Fibroblast of skin of back (primary cell): ENCODE measurements around the gene HMHB1. TPM values are rescaled to one million over a fixed set of nuclear protein-coding genes. Genes with fewer than 3 reads are reported as not detected.

Experiments used
- DNase-seq: peaks from one replicate; pipeline ENCODE4 v3.0.0-alpha.2; 2013
- polyA plus RNA-seq, 2 experiments: library from polyadenylated mRNA; unstranded; fragments of 120-200 nt; gene quantifications; one replicate each; pipeline ENCODE4 v1.2.1, GENCODE V29; 2013; ENCODE audit not compliant: insufficient read length in 2 of 2

Gene HMHB1
- not detected for polyA plus RNA-seq (2013, experiment 1 of 2; ENCODE audit: insufficient read length)
- not detected for polyA plus RNA-seq (2013, experiment 2 of 2; ENCODE audit: insufficient read length)

DNA sequence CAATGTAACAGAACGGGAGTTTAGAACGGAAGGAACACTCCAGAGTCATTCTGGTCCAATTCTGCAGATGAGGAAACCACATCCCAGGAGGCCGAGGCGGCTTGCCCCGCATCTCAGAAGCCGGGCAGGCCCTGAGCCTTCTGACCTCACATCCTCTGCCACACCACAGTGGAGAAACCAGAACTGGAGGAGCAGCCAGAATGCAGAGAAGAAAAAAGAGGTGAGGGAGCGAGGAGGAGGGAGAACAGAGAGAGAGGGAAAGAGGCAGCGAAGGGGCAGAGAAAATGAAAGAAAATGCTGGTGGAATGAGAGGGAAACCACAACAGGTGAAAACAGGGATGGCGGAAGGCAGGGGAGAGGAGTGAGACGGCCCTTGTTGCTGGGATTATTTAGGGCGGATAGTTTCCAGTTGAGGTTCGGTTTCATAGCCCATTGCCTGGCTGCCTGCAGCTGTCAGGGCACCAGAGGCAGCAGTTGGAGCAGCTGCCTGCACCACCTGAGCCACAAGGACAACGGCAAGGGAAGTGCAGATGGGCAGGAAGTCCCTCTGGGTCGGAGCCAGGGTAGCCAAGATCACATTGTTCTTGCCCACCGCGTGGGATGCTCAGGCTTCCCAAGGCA lies at the start of gene HMHB1:
Gene HMHB1, plus strand, starts transcription at position 77 of the 621 bp plus-strand sequence.
- DNase-seq, result no peak

- DNase-seq, result no peak
These were observed 49.2 kb upstream of the HMHB1 start for GRCh38 chr5:143762636-143763220.

GRCh38 chr5:143767162-143767561 lies 44.8 kb upstream of the HMHB1 start:
- DNase-seq, result no peak

DNA sequence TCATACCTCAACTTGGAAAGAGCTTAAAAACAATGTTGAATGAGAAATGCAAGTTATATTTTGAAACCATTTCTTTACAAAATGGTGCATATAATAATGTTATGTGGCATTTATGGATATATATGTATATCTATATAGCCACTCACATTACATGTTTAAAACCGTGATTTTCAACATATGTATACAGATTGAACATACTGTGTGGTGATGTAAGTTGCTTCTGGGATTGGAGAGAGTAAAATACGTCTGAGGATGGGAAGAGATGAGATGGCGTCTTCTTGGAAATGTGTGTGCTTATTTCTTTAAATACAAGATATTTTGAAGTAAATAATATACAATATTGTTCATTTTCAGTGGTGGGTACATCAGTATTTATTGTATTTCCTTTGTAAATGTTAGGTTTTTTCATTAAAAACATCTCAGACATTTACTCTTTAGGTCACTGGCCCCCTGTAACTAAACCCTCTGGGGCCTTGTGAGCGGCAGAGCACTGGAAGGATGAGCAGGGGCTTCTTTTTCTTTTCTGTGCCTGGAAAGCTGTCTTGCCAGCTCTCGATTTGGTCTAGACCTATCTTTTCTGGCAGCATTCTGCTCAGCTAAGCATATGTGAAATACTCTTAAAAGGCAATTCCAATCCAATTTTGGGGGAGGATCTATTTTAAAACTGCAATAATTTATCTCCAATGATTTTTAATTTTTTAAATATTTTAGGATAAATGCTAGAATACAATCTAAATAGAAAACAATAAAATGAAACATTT lies 42.8 kb upstream of the HMHB1 start:
- DNase-seq, result no peak

DNA sequence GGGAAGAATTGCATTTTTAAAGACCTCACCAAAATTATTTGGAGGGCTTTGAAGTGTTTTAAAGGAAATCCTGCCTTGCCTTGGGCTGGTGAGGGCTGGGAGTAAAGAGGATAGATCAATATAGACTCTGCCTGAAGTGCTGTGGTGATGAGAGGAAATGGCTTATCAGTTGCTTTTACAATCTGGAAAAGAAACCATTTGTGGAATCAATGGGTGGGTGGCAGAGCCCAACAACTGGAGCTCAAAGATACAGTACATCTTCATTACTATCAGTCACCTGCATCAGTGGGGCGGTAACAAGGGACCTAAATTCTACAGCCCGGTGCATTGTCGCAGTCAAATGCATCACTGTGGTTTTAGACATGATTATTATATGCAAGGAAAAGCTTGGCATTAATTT lies 41.5 kb upstream of the HMHB1 start:
- no peak for DNase-seq

DNA sequence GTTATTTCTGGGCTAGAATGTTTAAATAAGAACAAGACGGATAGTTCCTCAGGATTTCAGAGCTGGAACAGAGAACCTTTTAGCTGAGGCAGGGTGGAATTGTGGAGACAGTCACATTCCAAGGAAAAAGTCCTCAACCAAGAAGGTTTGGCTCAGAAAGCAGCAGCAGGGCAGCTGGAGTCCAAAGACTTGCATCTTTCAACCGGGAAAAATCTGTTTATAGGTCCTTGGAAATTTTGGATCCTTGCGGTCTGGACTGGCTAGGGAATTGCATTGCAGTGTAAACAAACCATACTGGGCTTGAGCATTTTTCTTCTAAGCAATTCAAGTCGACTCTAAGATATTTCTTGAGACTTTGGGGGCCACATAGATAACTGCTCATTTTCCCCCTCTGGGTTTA lies 40.8 kb upstream of the HMHB1 start:
- DNase-seq, result no peak

GRCh38 chr5:143771602-143772001 lies 40.4 kb upstream of the HMHB1 start:
- no peak for DNase-seq

- peak; percentile 28 for DNase-seq
These were observed 39.3 kb upstream of the HMHB1 start for GRCh38 chr5:143772621-143773020.

DNA sequence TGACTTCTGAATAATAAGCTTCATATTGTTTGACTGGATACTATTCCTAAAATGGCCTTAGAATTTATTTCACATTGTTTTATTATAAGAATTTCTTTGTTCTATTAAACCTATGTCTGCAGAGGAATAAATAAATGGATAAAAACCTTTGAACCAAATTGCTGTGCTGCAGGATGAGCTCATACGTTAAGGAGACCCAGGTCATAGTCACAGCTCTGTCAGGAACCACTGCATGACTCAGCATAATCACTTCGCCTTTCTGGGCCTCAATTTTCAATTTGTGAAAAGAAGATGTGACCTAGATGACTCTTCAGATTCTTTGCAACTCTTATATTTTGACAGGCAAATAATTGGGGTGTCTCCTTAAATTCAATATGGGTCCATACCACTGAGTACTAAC lies 36.7 kb upstream of the HMHB1 start:
- DNase-seq, result peak; percentile 53

DNA sequence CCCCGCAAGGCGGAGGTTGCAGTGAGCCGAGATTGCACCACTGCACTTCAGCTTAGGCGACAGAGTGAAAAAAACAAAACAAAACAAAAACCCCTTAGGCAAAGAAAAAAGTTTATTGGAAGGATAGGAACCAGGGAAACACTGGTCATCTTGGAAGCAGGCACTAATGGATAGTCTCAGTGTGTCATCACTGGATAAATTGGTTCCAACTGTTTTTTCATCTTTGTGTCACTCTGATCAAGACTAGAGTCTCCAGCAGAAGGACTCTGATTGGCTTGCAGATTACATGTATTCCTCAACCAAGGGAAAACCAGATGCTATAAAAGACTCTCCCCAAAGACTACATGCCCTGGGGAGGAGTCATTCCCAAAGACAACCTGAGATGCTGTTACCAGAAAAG lies 35.0 kb upstream of the HMHB1 start:
- DNase-seq, result no peak

DNA sequence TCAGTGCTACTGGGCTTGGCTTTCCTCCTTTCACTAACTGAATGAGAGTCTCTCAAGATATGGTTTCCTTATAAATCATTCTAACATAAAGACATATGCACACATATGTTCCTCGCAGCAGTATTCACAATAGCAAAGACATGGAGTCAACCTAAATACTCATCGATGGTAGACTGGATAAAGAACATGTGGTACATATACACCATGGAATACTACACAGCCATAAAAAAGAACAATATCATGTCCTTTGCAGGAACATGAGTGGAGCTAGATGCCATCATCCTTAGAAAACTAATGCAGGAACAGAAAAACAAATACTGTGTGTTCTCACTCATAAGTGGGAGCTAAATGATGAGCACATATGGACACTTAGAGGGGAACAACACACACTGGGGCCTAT lies 32.5 kb upstream of the HMHB1 start:
- DNase-seq, result no peak

- no peak for DNase-seq
These were observed 29.9 kb upstream of the HMHB1 start for GRCh38 chr5:143781993-143782520.

GRCh38 chr5:143782588-143783386 lies 29.2 kb upstream of the HMHB1 start:
- DNase-seq, result peak; percentile 65

DNA sequence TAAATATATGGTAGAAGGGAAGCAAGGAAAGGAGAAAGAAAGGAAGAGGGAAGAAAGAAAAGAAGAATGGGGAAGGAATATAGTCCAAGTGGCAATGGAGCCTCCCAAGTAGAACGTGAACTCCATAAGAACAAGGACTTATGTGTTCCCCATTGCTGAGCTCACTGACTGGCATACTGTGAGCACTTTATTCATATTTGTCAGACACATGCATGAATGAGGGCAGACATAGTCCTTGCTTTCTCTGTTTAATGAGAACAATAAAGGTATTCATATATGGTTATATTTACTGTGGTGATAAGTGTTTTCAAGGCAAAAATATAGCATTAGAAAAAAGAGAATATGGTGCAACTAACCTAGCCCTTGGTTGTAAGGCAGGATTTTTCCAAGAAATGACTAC lies 23.6 kb upstream of the HMHB1 start:
- DNase-seq, result no peak

GRCh38 chr5:143790457-143791112 lies 21.4 kb upstream of the HMHB1 start:
- DNase-seq, result no peak

- peak; percentile 34 for DNase-seq
These were observed 19.9 kb upstream of the HMHB1 start for GRCh38 chr5:143791848-143792731.

- peak; percentile 9 for DNase-seq
These were observed 18.7 kb upstream of the HMHB1 start for GRCh38 chr5:143793249-143793648.

DNA sequence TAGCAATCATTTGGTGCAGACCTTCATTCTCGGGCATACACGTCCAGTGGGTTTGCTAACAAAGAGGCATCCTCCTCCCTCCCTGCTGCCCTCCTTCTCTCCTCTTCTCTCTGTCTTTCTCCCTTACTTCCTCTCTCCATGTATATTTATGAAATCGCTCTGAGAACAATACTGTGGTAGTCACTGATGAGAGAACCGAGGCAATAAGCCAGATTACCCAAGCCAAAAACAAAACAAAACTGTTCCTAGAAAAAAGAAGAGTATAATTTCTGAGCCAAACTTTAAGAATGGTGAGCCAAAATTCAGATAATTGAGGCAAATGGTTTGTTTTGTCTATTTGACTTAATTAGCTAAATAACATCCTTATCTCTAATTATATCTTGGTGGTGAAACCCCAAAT lies 15.8 kb upstream of the HMHB1 start:
- no peak for DNase-seq

DNA sequence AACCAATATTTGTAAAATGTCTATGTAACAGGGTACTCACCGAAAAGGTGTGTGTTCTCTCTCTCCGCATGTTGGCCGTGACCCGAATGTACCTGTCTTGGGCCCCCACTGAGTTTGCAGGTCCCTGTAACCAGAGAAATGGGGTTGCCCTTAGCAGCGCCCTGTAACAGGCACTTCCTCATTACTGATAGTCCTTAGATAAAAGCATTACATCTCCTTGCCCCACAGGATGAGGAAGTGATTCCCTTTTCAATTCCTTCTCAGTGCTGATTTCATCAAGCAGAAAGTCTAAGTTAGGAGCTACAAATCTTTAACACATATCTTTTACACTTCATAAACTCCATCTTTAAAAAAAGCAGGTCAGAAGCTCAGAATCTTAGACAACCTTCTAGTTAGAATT lies 15.2 kb upstream of the HMHB1 start:
- DNase-seq, result no peak

DNA sequence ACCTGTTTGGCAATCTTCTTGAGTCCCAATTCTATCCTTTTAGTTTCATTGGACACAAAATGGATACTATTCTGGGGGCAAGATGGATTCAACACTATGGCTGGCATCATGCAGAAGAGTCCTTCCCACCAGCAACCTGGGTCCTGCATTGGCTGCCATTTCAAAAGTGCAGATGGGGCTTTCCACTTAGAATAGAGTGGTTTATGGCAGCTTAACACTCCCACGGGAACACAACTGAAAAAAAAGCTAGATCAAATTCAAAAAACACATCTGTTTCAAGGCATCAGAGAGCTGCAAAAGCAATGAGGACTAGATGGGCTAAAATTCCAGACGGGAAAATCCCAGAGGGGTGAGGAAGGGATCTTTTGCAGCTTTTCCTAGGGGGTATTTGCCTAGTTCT lies 11.2 kb upstream of the HMHB1 start:
- DNase-seq, result no peak
